Loucy (cell line): ENCODE measurements around the gene TBL1XR1.

ENCODE experiments used
- CTCF ChIP-seq: fragments of 200-600 bp; sonication (generic); conservative IDR thresholded peaks from 2 replicates; pipeline ENCODE4 v1.5.1; 2014; ENCODE audit warnings: mild to moderate bottlenecking, antibody characterized with exemption, low read length
- EZH2phosphoT487 ChIP-seq: fragments of 200-600 bp; IDR thresholded peaks from 2 replicates; pipeline ENCODE4 v1.6.1; 2018; ENCODE audit warnings: antibody characterized with exemption, mild to moderate bottlenecking, moderate library complexity, borderline replicate concordance

DNA sequence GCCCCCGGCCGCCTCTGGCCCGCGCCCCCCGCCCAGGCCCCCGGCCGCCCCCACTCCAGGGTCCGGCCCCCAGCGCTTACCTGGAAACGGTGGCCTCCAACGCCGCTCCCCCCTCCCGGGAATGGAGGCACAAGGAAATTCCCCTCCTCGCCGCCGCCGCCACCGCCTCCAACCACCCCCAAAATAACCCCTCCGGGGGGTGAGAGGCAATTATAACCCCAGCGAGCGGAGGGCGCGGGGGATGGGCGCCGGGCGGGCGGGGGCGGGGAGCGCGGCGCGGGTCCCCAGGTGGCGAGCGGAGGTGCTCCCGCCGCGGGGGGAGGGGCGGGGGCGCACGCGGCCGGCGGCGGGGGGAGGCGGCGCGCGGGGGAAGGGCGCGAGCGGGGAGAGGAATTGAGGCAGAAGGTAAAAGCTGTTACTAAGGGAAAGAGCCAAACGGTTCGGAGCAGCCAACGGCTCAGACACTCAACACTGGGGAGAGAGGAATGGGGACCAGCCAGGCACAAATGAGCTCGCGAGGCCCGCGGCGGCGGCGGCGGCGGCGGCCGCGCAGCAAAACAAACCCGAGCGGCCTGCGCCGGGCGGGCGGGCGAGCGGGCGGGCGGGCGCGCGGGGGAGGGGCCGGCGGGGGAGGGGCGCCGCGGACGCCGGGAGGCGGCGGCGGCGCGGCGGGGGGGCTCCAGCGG lies at the start of gene TBL1XR1:
- TF ChIP-seq CTCF = no peak
- no peak for TF ChIP-seq EZH2phosphoT487
